GM12872 (cell line): Measurements from ENCODE around the gene RNU5B-1.

ENCODE experiments used
- CTCF ChIP-seq: IDR thresholded peaks from 3 replicates; pipeline ENCODE4 v1.5.1; 2011; ENCODE audit warnings: low read depth, mild to moderate bottlenecking, low read length, moderate library complexity; ENCODE audit not compliant: insufficient read depth

Gene RNU5B-1

DNA sequence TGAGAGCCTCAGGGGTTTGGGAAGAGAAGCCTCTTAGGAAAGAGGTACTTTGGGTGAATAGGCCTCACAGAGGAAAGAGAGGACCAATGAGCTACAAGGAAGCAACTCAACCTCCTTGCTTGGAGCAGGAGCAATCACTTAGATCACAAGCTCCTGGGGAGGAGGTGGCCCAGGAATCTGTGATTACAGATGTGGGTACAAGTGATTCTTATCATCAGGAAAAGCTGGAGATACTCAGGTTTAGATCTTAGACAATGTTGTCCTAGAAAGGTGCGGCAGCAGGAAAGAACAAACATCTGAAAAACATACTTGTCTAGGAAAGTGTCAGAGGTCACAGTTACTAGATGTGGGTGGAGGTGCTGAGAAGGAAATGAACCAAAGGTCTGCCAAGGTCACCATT, 26.0 kb upstream of the RNU5B-1 start:
- no peak for TF ChIP-seq CTCF

DNA sequence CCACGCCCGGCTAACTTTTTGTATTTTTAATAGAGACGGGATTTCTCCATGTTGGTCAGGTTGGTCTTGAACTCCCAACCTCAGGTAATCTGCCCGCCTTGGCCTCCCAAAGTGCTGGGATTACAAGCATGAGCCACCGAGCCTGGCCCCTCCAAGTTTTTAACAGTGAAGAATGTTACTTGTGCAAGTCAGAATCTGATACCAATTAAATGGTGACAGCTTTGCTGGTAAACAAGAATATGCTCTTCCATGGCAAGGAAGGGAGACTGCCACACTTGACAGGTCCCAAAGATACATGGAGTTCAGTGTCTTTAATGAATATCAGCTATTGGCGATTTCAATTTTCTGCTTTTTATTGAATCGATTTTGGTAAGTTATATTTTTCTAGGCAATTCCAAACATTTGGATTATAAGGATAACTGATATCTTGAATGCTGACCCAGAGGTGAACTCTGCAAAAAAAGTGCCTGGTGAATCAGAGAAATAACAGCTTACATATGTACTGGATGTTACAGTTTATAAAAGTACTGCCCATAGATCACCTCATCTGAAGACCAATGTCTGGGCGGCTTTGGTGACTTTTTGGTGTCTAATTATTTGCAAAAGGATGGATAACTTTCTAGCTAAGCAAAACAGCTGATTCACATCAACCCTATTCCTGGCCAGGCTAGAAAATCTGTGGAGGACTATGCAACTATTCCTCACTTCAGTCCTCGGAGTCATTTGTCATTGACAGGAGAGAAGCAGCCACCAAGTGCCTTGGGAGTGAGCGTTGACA, 19.0 kb upstream of the RNU5B-1 start:
- no peak for TF ChIP-seq CTCF

DNA sequence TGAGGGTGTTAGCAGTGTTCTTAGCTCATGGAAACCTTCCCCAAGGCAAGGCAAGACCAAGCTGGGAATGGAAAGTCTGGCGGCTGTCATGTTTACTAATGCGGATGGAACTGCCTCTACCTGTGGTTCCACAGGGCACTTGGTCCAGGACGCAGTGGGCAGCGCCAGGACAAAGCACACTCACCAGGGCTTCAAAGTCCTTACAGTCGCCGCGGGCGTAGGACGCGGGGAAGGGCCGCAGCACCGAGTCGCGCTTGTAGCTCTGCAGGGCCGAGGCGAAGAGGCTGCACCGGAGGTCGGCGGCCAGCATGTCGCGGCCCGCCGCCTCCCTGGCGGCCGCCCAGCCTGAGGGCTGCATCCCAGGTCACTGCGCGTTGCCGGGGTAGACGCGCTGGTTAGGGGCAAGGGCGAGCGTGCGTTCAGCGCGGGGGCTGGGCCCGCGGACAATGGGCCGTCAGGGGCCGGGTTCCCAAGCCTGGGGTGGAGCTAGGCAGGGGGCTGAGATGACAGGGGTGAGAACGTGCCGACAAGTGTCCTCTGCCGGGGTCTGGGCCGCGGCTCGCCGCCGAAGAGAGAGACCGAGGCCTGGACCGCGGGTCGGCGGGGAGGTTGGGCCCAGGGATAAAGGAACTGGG, 18.3 kb upstream of the RNU5B-1 start:
- TF ChIP-seq CTCF = no peak

DNA sequence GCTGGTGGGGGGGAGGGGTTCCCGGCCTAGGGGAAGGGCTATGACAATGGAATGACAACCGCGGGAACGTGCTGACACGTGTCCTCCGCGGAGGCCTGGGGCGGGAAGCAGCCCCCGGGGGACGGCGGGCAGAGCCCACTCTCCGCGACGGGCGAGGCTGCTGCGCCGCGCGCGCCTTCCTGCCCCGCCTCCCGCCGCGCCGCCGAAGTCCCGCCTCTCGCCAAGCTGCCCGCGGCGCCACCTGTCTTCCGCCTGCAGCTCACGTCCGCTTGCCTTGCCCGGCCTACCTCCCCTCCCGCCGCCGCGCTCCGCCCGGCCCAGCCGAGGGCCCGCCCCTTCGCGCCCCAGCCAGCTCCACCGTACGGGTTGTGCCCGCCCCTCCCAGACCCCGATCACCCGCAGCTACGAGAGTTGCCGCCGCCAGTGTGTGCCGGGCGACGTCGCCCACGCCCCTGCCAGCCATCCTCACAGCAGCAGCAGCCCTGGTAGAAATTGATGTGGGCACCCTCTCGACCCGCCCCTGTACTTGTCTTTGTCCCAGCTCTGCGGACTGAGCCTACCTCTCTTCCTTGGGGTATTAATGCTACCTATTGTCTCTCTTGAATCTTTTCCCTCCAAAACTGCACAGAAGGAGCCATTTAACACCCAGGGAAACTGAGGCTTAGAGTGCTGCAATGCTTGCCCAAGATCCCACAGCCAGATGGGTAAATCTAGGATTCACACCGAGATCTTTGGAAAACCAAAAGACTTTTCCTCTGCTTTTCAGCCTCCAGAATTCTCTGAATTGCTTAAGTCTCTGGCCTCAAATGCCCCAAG, 17.6 kb upstream of the RNU5B-1 start, which contains the start of gene PARP16:
PARP16 (minus strand) TSS at position 180 of the 816 bp plus-strand sequence. CDS start 457 bp downstream, outside the sequence.
- TF ChIP-seq CTCF = no peak

- no peak for TF ChIP-seq CTCF
Observed at GRCh38 chr15:65287520-65287855, 17.0 kb upstream of the RNU5B-1 start.

- no peak for TF ChIP-seq CTCF
Observed at GRCh38 chr15:65289261-65289854, 15.1 kb upstream of the RNU5B-1 start.

- TF ChIP-seq CTCF = no peak
Observed at GRCh38 chr15:65290228-65290627, 14.2 kb upstream of the RNU5B-1 start.
